Erythroblast (primary cell): ENCODE measurements around the gene SETBP1.

ENCODE experiments used
- DNase-seq, 2 experiments: peaks; one replicate each; lab custom pipeline; 2025; lab: John Stamatoyannopoulos, UW
- GATA1 ChIP-seq: IDR thresholded peaks from 2 replicates; pipeline ENCODE4 v1.6.1; 2011; ENCODE audit warnings: low read depth, mild to moderate bottlenecking, control low read depth, low read length, moderate library complexity
- POLR2A ChIP-seq: IDR thresholded peaks from 2 replicates; pipeline ENCODE4 v1.6.1; 2011; ENCODE audit warnings: mild to moderate bottlenecking, low read length

The SETBP1 gene

DNA sequence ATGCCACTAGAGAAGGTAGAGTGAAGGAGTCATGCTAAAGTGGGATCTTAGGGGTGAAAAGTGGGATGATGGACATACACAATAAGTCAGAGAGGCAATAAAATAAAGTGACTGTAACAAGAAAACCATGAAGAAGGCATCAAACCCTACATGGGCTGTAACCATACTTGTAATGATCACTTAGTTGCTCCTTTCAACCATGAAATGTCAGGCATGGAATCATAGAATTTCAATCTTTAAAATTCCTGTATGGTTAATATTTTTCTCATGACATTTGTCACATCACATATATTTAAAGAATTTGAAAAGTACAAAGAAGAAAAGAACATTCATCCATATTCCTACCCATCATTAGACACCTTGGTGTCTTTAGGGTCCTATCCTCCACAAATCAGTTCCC lies 20.9 kb upstream of the SETBP1 start:
- no peak for DNase-seq

DNA sequence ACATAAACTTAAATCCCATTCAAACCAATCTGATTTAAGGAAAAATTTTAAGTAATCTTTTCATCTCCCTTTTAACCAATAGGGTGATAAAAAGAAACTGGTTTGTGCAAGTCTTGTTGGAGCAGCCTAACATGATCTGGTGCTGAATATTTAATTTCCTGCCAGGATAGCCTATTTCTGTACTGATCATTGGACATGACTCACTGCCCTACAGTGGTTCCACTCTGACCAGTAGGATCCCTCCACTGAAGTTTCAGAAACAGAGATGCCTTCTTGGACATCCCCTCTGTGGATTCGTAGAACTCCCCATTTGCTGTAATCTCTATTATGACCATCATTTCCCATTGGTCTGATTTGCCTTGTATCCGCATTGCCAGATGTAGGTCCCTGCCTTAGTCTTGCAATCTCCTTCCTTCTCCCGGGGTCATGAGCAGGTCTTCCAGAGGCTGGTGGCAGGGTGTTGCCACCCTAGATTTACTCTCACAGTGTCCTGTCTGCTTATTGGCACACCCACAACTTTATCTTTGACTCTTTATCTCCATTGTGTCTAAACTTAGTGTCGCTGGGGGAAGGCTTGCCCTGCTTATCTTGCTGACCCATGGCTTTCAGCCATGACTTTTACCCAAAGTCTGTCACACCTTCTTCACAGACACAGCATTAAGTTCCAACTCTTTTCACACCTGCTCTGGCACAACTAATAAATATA lies 12.3 kb upstream of the SETBP1 start:
- TF ChIP-seq POLR2A (no peak), GATA1 (no peak)
- DNase-seq, result no peak

More for the DNA sequence above, 20.9 kb upstream of the SETBP1 start:
- TF ChIP-seq GATA1 (no peak), POLR2A (no peak)

DNA sequence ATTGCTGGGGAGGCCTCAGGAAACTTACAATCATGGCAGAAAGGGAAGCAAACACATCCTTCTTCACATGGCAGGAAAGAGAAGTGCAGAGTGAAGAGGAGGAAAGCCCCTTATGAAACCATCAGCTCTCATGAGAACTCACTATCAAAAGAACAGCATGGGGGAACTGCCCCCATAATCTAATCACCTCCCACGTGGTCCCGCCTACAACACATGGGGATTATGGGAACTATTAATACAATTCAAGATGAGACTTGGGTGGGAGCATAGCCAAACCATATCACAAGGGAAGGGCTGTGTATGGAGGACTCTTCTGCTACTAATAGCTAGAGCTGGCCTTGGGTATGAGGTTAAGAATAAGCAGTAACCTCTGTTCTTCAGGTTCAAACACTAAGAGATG lies 8.8 kb upstream of the SETBP1 start:
- no peak for DNase-seq
- TF ChIP-seq POLR2A (no peak), GATA1 (no peak)

DNA sequence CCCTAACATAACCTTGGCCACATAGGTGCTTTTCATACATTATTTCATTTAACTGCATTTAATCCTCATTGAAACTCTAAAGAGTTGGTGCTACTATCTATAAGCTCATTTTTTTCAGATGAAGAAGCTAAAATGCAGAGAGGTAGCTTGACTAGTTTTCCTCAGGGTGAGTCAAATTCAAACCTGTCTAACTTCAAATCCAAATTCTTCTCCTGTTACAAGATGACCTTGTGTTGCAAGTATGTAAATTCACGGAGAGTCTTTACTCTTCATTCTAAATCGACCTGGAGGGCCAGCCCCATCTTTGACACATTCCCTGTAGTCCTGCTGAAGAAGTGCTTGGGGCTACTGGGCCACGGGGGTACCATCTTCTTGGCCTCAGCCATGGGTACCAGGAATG lies 8.2 kb upstream of the SETBP1 start:
- no peak for DNase-seq
- TF ChIP-seq GATA1 (no peak), POLR2A (no peak)

DNA sequence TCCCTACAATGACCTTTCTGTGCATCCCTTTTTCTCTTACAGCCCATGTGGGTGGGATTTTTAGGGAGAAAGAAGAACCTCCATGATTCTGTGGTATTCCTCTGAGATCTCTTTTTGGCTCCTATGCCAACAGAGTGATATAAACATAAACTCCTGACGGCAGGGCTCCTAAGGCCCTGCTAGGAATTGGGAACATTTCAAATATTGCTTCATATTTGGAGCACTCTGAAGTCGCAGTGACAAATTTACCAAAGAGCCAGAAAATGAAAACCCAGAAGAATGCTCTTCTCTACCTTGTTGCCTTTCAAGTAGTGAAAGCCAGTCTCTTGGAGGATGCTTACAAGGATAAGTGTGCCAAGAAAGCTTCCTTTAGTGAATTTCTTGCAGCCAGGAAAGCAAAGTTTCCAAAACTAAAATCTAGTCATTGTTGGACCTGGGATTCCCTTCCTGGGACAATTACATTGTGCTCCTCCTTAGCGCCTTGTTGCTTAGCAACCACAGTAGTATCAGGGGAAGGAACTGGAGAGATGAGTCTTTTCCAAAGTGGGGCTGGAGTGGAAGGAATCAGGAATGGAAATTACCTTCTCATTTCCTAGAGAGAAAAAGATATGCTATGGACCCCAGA lies 7.3 kb upstream of the SETBP1 start:
- DNase-seq, result no peak
- TF ChIP-seq GATA1 (no peak), POLR2A (no peak)

DNA sequence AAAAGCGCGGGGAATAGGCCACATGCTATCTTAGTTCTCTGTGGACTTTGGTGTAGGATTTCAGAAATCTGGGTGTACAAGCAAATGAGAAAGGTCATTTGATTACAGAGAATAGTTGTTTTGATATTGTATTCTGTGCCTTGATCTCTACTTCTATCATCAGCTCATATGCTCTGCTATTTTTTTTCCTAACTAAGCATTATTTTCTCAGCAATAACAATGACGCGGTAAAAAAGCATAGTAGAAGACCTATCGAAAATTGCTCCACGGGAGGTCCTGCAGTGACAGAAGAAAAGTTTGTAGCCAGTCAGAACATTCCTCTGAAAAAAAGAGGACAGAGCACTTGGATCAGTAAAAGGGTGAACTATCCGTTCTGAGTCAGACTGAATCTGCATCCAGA lies 2.8 kb upstream of the SETBP1 start:
- no peak for DNase-seq
- TF ChIP-seq GATA1 (no peak), POLR2A (no peak)

DNA sequence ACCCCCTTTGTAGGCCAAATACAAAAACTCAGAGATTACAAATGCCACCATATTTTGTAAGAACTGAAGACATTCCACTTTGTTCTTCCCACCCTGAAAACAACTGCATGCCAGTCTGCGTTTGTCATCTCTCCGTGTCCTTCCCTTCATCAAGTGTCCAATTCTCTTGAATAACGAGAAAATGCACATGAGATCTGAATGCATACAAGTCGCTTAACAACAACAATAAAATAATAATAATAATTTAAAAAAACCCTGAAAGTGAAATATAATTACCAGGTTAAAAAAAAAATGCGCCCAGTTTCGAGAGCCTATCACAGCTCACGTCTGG lies 2.0 kb upstream of the SETBP1 start:
- no peak for DNase-seq
- TF ChIP-seq POLR2A (no peak), GATA1 (no peak)

DNA sequence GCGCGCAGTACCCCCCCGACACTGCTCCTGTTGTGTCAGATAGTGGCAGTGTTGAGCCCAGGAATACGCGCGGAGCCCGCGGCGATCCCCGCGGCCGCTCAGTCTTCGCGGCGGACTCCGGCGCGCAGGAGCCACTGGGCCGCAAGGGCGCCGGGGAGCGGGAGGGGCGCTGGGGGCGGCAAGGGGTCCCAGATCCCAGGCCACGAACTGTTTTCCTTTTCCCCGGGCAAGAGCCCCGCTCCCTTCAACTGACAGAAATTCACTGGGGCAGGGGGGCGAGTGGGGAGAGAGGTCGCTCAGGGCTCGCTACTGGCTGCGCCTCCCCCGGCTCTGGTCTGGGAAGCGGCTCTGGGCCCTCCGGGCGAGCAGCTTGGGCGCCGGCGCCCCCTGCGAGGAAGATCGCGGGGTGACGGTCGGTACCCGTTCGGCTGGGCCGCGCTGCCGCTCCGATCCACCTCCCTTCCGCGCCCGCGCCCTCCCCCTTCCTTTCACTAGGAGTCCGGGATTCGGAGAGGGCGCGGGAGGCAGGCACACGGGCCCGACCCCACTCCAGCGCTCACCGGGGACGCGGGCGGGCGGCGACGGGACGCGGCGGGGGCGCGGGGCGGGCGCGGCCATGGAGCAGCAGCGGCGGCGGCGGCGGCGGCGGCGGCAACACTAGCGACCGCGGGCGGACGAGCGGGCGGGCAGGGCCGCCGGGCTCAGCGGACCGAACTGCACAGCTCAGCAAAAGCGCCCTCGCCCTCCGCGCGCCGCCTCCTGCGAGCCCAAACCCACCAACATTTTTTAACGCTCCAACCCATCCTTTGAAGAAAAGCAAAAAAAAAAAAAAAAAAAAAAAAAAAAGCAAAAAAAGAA lies 1.4 kb upstream of the SETBP1 start:
- DNase-seq, result peak; percentile 86 to 89
- TF ChIP-seq POLR2A, result no peak
- no peak for TF ChIP-seq GATA1

DNA sequence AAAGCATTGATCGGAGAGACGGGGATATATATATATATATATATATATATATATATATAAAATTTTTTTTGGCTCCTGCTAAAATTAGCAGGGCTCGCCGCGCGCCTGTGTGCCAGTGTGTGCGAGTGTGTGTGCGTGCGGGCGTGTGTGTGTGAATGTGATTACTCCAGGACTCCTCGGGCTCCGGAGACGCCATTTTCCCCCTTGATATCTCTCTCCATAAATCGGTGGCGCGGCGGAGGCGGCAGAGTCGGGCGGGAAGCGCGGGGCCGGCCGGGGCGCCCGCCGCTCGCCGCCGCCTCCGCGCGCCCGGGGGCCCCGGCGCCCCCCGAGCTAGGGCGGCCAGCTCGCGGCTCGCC lies 795 bp upstream of the SETBP1 start:
- no peak for TF ChIP-seq GATA1
- no peak for TF ChIP-seq POLR2A
- DNase-seq, result peak; percentile 65 to 69

DNA sequence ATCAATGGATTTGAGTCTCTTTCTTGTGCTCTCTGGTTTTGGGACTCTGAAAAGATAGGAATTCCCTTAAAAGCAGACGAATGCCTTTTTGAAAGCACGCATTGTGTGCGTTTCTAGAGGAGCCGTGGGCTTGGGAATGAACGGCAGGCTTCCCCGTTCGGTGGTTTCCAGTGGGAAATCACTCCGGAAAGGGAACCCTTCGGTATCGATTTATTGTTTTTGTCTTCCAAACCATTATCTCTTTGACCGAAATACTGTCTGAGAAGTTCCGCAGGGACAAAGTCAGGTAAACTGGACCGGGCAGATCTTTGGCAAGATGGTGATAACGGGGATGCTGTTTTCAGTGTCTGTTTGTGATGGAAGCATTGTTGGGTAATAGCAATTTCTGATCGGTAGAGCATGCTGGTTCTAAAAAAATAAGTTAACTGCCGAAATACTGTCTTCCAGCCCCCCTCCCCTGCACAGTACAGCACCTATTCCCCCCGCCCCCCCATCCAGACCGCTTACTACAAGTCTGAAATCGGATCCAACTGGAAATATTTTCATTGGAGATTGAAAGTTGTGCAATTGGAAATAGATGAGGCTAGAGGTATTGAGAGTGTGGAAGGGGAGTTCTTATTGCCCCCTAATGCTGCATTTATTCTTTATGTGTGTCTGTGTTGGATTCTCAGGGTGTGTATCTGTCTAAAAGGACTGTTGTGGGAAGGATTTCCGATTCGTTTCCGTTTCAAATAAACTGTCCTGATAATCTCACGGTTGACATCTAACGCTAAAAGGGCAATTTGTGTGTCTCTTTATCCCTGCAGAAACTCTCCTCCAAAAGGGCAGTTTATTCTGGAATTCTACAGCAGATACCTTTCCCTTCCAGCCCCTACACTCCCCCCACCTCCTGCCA lies 635 bp downstream of the SETBP1 start:
- TF ChIP-seq POLR2A, result no peak
- TF ChIP-seq GATA1, result no peak
- no peak for DNase-seq

DNA sequence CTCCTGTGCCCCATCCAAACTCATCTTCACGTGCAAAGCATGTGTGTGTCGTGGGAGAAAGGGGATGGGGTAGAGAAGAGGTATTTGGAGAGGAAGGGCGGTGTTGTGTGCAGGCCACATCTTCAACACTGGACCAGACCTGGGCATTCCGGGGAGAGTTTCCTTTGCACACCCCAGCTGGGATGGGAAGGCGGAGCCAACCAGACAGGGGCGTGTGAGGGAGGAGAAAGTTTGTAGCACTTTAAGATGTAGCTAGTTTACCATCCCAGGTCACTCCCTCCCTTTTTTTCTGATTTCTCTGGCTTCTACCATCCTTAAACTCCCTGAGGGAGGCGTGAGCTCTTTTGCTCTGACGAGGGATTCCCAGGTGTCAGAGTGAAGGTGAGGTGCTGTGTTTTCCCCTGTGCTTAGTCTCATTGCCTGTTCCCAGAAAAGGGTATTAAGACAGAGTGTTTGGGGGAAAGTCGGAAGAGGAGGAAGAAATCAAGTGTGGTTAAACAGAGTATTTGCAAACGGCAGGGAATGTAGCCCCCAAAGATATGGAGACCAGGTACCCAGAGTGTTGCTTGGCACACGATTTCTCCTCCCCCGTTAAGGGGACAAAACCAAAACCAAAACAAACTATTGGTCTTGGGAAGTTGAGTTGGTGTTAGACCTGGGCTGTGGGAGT lies 1.6 kb downstream of the SETBP1 start:
- TF ChIP-seq GATA1 (no peak), POLR2A (no peak)
- no peak for DNase-seq

DNA sequence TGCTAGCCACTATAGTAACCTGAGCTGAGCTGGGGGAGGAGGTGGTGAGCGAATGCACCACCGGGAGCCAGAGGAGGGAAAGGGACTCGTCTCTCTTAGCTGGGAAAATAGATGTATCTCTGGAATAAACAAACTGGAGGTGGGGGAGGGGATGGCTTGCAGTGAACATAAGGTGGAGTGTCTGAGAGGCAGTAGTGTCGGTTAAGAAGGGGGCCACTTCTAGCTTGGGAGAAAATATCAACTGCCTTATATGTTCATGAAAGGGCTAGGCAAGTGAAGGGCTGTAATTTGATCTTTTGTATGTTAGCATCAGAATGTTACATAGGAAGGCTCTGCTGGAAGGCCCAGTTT lies 2.2 kb downstream of the SETBP1 start:
- no peak for TF ChIP-seq GATA1
- TF ChIP-seq POLR2A, result no peak
- no peak for DNase-seq

DNA sequence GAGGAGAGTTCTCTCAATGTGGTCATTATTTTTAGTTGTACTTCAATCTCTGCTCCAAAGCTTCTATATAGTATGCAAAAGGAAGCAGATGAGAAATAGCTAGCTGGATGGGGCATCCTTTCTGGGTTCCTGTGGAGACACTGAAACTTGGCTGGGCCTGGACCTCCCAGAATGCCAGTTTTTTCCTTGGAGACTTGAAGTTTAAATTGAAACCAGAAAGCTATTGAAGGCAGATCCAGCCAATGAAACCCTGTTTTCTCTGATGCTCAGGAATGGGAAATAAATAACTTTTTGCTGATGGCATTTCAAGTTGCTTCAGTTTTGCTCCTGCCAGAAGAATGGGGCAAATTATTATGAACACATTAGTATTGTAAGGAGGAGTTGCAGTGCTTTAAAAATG lies 2.9 kb downstream of the SETBP1 start:
- DNase-seq, result no peak
- no peak for TF ChIP-seq POLR2A
- no peak for TF ChIP-seq GATA1

DNA sequence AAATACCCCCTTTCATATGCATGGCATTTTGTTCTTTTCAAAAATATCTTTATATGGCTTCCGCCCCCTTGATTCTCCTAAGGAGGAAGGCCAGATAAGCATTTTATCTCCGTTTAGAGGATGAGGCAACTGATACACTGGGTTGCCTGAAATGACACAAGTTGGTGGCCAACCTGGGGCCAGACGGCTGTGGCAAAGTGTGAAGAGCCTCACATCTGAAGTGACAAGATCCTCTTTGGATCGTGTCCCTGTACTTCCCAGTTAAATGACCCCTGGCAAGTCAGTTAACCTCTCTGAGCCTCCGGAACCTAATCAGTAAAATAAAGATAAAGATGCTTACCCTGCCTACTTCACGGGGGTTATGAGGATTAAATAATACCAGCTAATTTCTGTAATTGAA lies 4.6 kb downstream of the SETBP1 start:
- TF ChIP-seq GATA1 (no peak), POLR2A (no peak)

More for the DNA sequence above, 4.6 kb downstream of the SETBP1 start:
- DNase-seq, result no peak
